ENCODE data around the gene UXT.

DNA sequence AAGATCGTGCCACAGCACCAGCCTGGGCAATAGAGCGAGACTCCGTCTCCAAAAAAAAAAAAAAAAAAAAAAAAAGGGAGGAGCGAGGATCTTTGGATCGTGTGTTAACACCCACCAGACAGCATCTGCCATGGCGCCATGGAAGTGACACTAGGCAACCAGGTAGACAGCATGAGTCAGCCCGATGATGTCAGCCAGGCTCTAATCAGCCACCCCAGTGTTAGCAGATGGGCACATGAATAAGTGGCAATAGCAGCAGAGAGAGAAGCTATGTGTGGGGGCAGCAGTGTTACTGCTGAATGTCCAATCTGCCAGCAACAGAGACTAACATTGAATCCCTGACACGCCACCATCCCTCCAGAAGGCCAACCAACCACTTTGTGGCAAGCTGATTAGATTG is 45.9 kb downstream of the UXT start:
- TF ChIP-seq, protein P1, sequence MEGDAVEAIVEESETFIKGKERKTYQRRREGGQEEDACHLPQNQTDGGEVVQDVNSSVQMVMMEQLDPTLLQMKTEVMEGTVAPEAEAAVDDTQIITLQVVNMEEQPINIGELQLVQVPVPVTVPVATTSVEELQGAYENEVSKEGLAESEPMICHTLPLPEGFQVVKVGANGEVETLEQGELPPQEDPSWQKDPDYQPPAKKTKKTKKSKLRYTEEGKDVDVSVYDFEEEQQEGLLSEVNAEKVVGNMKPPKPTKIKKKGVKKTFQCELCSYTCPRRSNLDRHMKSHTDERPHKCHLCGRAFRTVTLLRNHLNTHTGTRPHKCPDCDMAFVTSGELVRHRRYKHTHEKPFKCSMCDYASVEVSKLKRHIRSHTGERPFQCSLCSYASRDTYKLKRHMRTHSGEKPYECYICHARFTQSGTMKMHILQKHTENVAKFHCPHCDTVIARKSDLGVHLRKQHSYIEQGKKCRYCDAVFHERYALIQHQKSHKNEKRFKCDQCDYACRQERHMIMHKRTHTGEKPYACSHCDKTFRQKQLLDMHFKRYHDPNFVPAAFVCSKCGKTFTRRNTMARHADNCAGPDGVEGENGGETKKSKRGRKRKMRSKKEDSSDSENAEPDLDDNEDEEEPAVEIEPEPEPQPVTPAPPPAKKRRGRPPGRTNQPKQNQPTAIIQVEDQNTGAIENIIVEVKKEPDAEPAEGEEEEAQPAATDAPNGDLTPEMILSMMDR (IDR thresholded peaks at IDR 0.05) = no peak
- no peak for TF ChIP-seq POLR2A (IDR thresholded peaks at IDR 0.05)
